ENCODE data around the gene CDK16. TPM values are rescaled to one million over a fixed set of nuclear protein-coding genes. Genes with fewer than 3 reads are reported as not detected.

The CDK16 gene
- total RNA-seq, 1 donor, result 61.2 TPM

DNA sequence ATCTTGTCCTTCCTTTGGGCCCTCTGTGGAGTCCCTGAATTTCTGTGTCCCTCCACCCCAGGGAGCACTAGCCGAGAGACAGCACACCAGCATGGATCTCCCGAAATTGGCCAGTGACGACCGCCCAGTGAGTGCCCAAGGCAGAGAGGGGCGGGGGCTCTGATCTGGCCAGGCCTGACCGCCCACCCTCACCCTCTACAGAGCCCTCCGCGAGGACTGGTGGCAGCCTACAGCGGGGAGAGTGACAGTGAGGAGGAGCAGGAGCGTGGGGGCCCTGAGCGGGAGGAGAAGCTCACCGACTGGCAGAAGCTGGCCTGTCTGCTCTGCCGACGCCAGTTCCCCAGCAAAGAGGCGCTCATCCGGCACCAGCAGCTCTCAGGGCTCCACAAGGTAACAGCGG lies 33.2 kb upstream of the CDK16 start:
- Histone ChIP-seq H3K79me2 (ENCODE audit: insufficient read depth, low read length) (no peaks in the 10 kb centered on the region), H3K27me3 (ENCODE audit: insufficient read depth, low read length) (peaks cover 3% of the 10 kb centered on the region), H3K27ac (ENCODE audit: low read depth, low read length) (no peak overlapping the region), H3K4me3 (ENCODE audit: insufficient read depth, low read length) (no peak overlapping the region), H3K9me3 (ENCODE audit: low read depth, low read length) (no peaks in the 10 kb centered on the region), H3K4me2 (ENCODE audit: insufficient read depth, low read length) (no peak overlapping the region), H3K4me1 (ENCODE audit: insufficient read depth, low read length) (peaks cover 2% of the 10 kb centered on the region), H4K20me1 (ENCODE audit: insufficient read depth, low read length) (peaks cover 11% of the 10 kb centered on the region), H2AFZ (ENCODE audit: low read length) (no peak overlapping the region), H3K36me3 (ENCODE audit: insufficient read depth, low read length) (peaks cover 23% of the 10 kb centered on the region)
- DNase-seq (ENCODE audit: insufficient read length, low spot score, missing footprints), result peak; percentile 31
- no peak for TF ChIP-seq CTCF (IDR thresholded peaks at IDR 0.05; ENCODE audit: extremely low read depth, low read depth, low read length)

GRCh38 chrX:47186096-47186740 lies 32.3 kb upstream of the CDK16 start:
- peak; percentile 35 for DNase-seq (ENCODE audit: insufficient read length, low spot score, missing footprints)
- no peaks in the 10 kb centered on the region for H3K79me2 ChIP-seq (ENCODE audit: insufficient read depth, low read length)
- no peak overlapping the region for H3K27ac ChIP-seq (ENCODE audit: low read depth, low read length)
- H3K4me1 ChIP-seq (ENCODE audit: insufficient read depth, low read length), result peaks cover 4% of the 10 kb centered on the region
- peaks cover 3% of the 10 kb centered on the region for H3K27me3 ChIP-seq (ENCODE audit: insufficient read depth, low read length)
- no peaks in the 10 kb centered on the region for H3K9me3 ChIP-seq (ENCODE audit: low read depth, low read length)
- no peak overlapping the region for H3K4me3 ChIP-seq (ENCODE audit: insufficient read depth, low read length)
- H4K20me1 ChIP-seq (ENCODE audit: insufficient read depth, low read length), result peaks cover 6% of the 10 kb centered on the region
- no peak for TF ChIP-seq CTCF (IDR thresholded peaks at IDR 0.05; ENCODE audit: extremely low read depth, low read depth, low read length)
- peaks cover 15% of the 10 kb centered on the region for H3K36me3 ChIP-seq (ENCODE audit: insufficient read depth, low read length)
- H3K4me2 ChIP-seq (ENCODE audit: insufficient read depth, low read length), result no peak overlapping the region
- no peak overlapping the region for H2AFZ ChIP-seq (ENCODE audit: low read length)

DNA sequence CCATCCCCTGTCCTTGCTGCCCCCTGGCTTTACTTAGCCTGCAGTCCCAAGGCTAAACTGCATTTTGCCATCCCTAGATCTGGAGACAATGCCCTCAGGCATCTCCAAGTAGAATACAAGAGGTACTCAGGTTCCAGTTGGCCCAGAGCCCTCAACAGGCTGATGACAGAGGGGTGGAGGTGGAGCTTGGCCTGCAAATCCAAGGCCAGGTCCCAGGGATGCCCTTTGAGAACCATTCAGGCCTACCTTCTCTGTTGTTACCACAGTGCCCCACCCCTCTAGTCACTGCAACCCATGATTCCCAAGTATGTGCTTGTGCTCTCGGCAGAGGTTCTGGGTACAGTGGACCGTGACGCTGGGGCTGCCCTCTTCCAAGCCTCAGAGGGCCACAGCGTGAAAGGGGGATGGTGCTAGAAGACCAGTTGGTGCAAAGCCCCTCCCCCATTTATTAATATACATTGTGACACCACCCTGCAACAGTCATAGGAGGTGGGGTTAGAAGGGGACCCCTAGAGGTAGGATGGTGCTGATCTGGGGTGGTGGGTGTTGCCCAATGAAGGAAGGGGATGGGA lies 31.3 kb upstream of the CDK16 start:
- Histone ChIP-seq H3K27ac (ENCODE audit: low read depth, low read length) (no peak overlapping the region), H3K4me3 (ENCODE audit: insufficient read depth, low read length) (no peak overlapping the region), H3K4me1 (ENCODE audit: insufficient read depth, low read length) (peaks cover 4% of the 10 kb centered on the region), H4K20me1 (ENCODE audit: insufficient read depth, low read length) (peaks cover 6% of the 10 kb centered on the region), H2AFZ (ENCODE audit: low read length) (no peak overlapping the region), H3K79me2 (ENCODE audit: insufficient read depth, low read length) (peaks cover 10% of the 10 kb centered on the region), H3K36me3 (ENCODE audit: insufficient read depth, low read length) (peaks cover 10% of the 10 kb centered on the region), H3K4me2 (ENCODE audit: insufficient read depth, low read length) (no peak overlapping the region), H3K27me3 (ENCODE audit: insufficient read depth, low read length) (peaks cover 3% of the 10 kb centered on the region), H3K9me3 (ENCODE audit: low read depth, low read length) (no peaks in the 10 kb centered on the region)
- DNase-seq (ENCODE audit: insufficient read length, low spot score, missing footprints), result peak; percentile 49
- TF ChIP-seq CTCF (IDR thresholded peaks at IDR 0.05; ENCODE audit: extremely low read depth, low read depth, low read length), result no peak

DNA sequence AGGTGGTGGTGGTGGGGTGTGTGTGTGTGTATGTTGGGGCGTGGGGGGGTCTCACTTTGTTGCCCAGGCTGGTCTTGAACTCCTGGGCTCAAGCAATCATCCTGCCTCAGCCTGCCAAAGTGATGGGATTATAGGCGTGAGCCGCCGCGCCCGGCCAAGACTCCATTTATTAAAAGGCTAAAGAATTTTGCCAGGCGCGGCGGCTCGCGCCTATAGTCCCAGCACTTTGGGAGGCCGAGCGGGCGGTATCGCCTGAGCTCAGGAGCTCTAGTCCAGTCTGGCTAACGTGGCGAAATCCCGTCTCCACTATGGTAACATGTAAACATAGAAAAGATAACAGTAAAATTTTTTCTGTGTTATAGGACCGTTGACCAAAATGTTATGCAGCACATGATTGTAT lies 28.6 kb upstream of the CDK16 start:
- TF ChIP-seq CTCF (IDR thresholded peaks at IDR 0.05; ENCODE audit: extremely low read depth, low read depth, low read length), result no peak
- no peak for DNase-seq (ENCODE audit: insufficient read length, low spot score, missing footprints)
- Histone ChIP-seq H3K36me3 (ENCODE audit: insufficient read depth, low read length) (peaks cover 3% of the 10 kb centered on the region), H3K4me1 (ENCODE audit: insufficient read depth, low read length) (peaks cover 15% of the 10 kb centered on the region), H3K27me3 (ENCODE audit: insufficient read depth, low read length) (peaks cover 3% of the 10 kb centered on the region), H3K27ac (ENCODE audit: low read depth, low read length) (no peak overlapping the region), H3K79me2 (ENCODE audit: insufficient read depth, low read length) (peaks cover 22% of the 10 kb centered on the region), H3K4me2 (ENCODE audit: insufficient read depth, low read length) (no peak overlapping the region), H3K9me3 (ENCODE audit: low read depth, low read length) (no peaks in the 10 kb centered on the region), H2AFZ (ENCODE audit: low read length) (no peak overlapping the region), H3K4me3 (ENCODE audit: insufficient read depth, low read length) (no peak overlapping the region), H4K20me1 (ENCODE audit: insufficient read depth, low read length) (peaks cover 4% of the 10 kb centered on the region)

Measured in osteoblast (primary cell).